GM12878 (cell line): ENCODE measurements around the gene ATP1A1. TPM values are rescaled to one million over a fixed set of nuclear protein-coding genes. Genes with fewer than 3 reads are reported as not detected.

Experiments
- ATAC-seq: fragments of 200-7000 bp; cut with Tn5 transposase; 3 replicates; pipeline ENCODE4 v1.9.1; 2020; ENCODE audit warnings: mild to moderate bottlenecking, moderate library complexity
- BruUV-seq: library from RNA; stranded (reverse); fragments of 400-500 nt; replicated peaks from 2 replicates; lab custom pipeline; 2021; lab: Mats Ljungman, UMichigan
- CTCF ChIA-PET: fragments of 300-600 bp; sonication (Branson Sonifier 250); formaldehyde crosslinking; extraction: SDS; loops from one replicate; lab custom pipeline; 2021; ENCODE audit warnings: inconsistent platforms; lab: Yijun Ruan, JAX
- POLR2A ChIA-PET: fragments of 350-600 bp; formaldehyde crosslinking; extraction: SDS; loops from one replicate; lab custom pipeline; 2021; ENCODE audit warnings: inconsistent platforms; lab: Charles Lee
- RAD21 ChIA-PET: fragments of 300-600 bp; sonication (Branson Sonifier 250); formaldehyde crosslinking; loops from one replicate; lab custom pipeline; 2023; ENCODE audit warnings: antibody characterized with exemption; ENCODE audit not compliant: unreplicated experiment; lab: Charles Lee
- SMC1A ChIA-PET: fragments of 300-600 bp; sonication (Branson Sonifier 250); formaldehyde crosslinking; loops from one replicate; lab custom pipeline; 2023; ENCODE audit not compliant: unreplicated experiment, uncharacterized antibody; lab: Charles Lee
- DNase-seq: peaks from one replicate; pipeline ENCODE4 v3.0.0-alpha.2; 2011; ENCODE audit warnings: low read depth, low spot score
- FAIRE-seq: peaks from 3 replicates; lab custom pipeline; 2011; peaks lifted over from hg19 to GRCh38; lab: Jason Lieb, UNC
- H2AFZ ChIP-seq: 2 replicates; pipeline ENCODE4 v1.6.0; 2011; ENCODE audit warnings: low read depth, low read length, control low read depth; ENCODE audit not compliant: control insufficient read depth
- H3K27ac ChIP-seq: 2 replicates; pipeline ENCODE4 v1.5.1; 2011; ENCODE audit warnings: control low read depth; ENCODE audit not compliant: control insufficient read depth, insufficient read depth
- H3K27me3 ChIP-seq, 2 experiments: replicated peaks in 1 of 2; 2 replicates each; pipeline versions ENCODE4 v1.6.0 to v1.6.1; 2011; ENCODE audit warnings: low read length in 1 of 2; ENCODE audit not compliant: control insufficient read depth in 2 of 2, insufficient read depth in 2 of 2
- H3K36me3 ChIP-seq, 2 experiments: 2 replicates each; pipeline ENCODE4 v1.5.1; 2011; ENCODE audit warnings: low read length in 1 of 2; ENCODE audit not compliant: control insufficient read depth in 2 of 2, insufficient read depth in 2 of 2
- H3K4me1 ChIP-seq: 2 replicates; pipeline ENCODE4 v1.6.1; 2011; ENCODE audit warnings: mild to moderate bottlenecking, low read length, moderate library complexity, mixed read lengths; ENCODE audit not compliant: control insufficient read depth, insufficient read depth
- H3K4me2 ChIP-seq: 2 replicates; pipeline ENCODE4 v1.6.0; 2011; ENCODE audit warnings: control low read depth; ENCODE audit not compliant: control insufficient read depth, insufficient read depth
- H3K4me3 ChIP-seq: fragments of 200-600 bp; sonication (generic); 2 replicates; pipeline ENCODE4 v1.5.1; 2016
- H3K79me2 ChIP-seq: 2 replicates; pipeline ENCODE4 v1.6.0; 2011; ENCODE audit warnings: low read length; ENCODE audit not compliant: control insufficient read depth, insufficient read depth
- H3K9ac ChIP-seq: 2 replicates; pipeline ENCODE4 v1.8.0; 2011; ENCODE audit warnings: low read length, control low read depth, mixed read lengths; ENCODE audit not compliant: control insufficient read depth, insufficient read depth
- H3K9me3 ChIP-seq: replicated peaks from 3 replicates; pipeline ENCODE4 v1.5.1; 2011; ENCODE audit warnings: mild to moderate bottlenecking, low read length; ENCODE audit not compliant: control insufficient read depth, insufficient read depth
- H4K20me1 ChIP-seq: 2 replicates; pipeline ENCODE4 v1.6.0; 2011; ENCODE audit not compliant: control insufficient read depth, insufficient read depth
- BHLHE40 ChIP-seq, 2 experiments: fragments of 450-650 bp in 1 of 2; IDR thresholded peaks; 2 replicates each; pipeline ENCODE4 v1.6.1; 2011 to 2017; ENCODE audit warnings: low read depth in 2 of 2, borderline replicate concordance in 1 of 2, improper control_type of control experiment in 1 of 2, low read length in 1 of 2, mild to moderate bottlenecking in 1 of 2
- HCFC1 ChIP-seq: fragments of 150-350 bp; IDR thresholded peaks from 2 replicates; pipeline ENCODE4 v1.6.1; 2014; ENCODE audit warnings: low read length
- IRF3 ChIP-seq: fragments of 450-650 bp; IDR thresholded peaks from 2 replicates; pipeline ENCODE4 v1.6.1; 2014; ENCODE audit warnings: mild to moderate bottlenecking
- MEF2A ChIP-seq: IDR thresholded peaks from 2 replicates; pipeline ENCODE4 v1.6.1; 2011; ENCODE audit warnings: low read depth, mild to moderate bottlenecking, low read length, moderate library complexity; ENCODE audit not compliant: insufficient read depth
- MLLT1 ChIP-seq: fragments of 450-650 bp; IDR thresholded peaks from 2 replicates; pipeline ENCODE4 v1.6.1; 2016; ENCODE audit warnings: mild to moderate bottlenecking
- MTA2 ChIP-seq: fragments of 450-650 bp; IDR thresholded peaks from 2 replicates; pipeline ENCODE4 v1.6.1; 2016; ENCODE audit warnings: low read depth, mild to moderate bottlenecking, moderate library complexity
- MYB ChIP-seq: fragments of 150-350 bp; IDR thresholded peaks from 2 replicates; pipeline ENCODE4 v1.6.1; 2014; ENCODE audit warnings: mild to moderate bottlenecking, low read depth, low read length, borderline replicate concordance
- MYC ChIP-seq: IDR thresholded peaks from 2 replicates; pipeline ENCODE4 v1.6.1; 2011; ENCODE audit warnings: mild to moderate bottlenecking, low read length, moderate library complexity, inconsistent platforms; ENCODE audit not compliant: insufficient read depth, insufficient replicate concordance, insufficient read length, severe bottlenecking
- NKRF ChIP-seq: fragments of 450-650 bp; conservative IDR thresholded peaks from 2 replicates; pipeline ENCODE4 v1.6.1; 2017; ENCODE audit warnings: mild to moderate bottlenecking, moderate library complexity
- POLR2A ChIP-seq: IDR thresholded peaks from 2 replicates; pipeline ENCODE4 v1.6.1; 2011; ENCODE audit warnings: low read depth, mild to moderate bottlenecking, low read length
- POLR2AphosphoS5 ChIP-seq: IDR thresholded peaks from 2 replicates; pipeline ENCODE4 v1.6.1; 2011; ENCODE audit warnings: mild to moderate bottlenecking, low read length, inconsistent platforms
- ZNF274 ChIP-seq: IDR thresholded peaks from one replicate; pipeline ENCODE4 v1.8.0; 2011; ENCODE audit not compliant: insufficient read length, insufficient read depth
- WGBS: methylation state at CpG from one replicate; pipeline ENCODE4 v1.1.6; 2016; ENCODE audit warnings: low lambda C conversion rate; ENCODE audit not compliant: insufficient replicate concordance, insufficient coverage; ENCODE audit errors: missing lambda C conversion rate; 5-methylcytosine and 5-hydroxymethylcytosine counted together
- in situ Hi-C: fragments of 300-500 bp; cut with MboI; formaldehyde crosslinking; loops from 9 replicates; pipeline ENCODE4 v1.14.3; 2018; ENCODE audit warnings: mixed read lengths
- intact Hi-C: fragments of 100-400 bp; cut with micrococcal nuclease; formaldehyde crosslinking; loops from one replicate; pipeline ENCODE4 v1.14.2; 2022; ENCODE audit not compliant: unreplicated experiment
- polyA plus RNA-seq, 11 experiments: library from polyadenylated mRNA; depleted of rRNA in 4 of 11; unstranded in 6 of 11; stranded (reverse) in 5 of 11; fragments of >200 nt; fragmentation: Nextera tagmentation in 4 of 11; fragmentation: Illumina TruSeq in 1 of 11; extraction: Ambion mirVana in 4 of 11; extraction: Trizol in 1 of 11; gene quantifications; 1 replicate in 1 of 11; 2 replicates in 10 of 11; pipeline versions ENCODE4 v1.2.1 to v1.2.3, GENCODE V29; 2011 to 2016; ENCODE audit warnings: inconsistent platforms in 2 of 11, missing spikeins in 2 of 11, low read depth in 1 of 11
- total RNA-seq, 4 experiments: library from RNA; depleted of rRNA in 3 of 4; stranded (reverse); fragments of >200 nt in 3 of 4; fragmentation: Illumina TruSeq in 1 of 4; extraction: Trizol in 1 of 4; gene quantifications; 2 replicates each; pipeline versions ENCODE4 v1.2.1 to v1.2.3, GENCODE V29; 2013 to 2021

Gene ATP1A1
- total and polyA plus RNA-seq, 10 of the 15 experiments (the other 5 are each of a cell fraction or from before 2014, with no cell fraction given) = 113 to 566 (median 313) TPM

GRCh38 chr1:116373431-116374352, 648 bp downstream of the ATP1A1 start (continued):
- TF ChIP-seq MYC = peak; percentile 17
- no peak for TF ChIP-seq HCFC1
- TF ChIP-seq ZNF274 = no peak

GRCh38 chr1:116374353-116375147, 1.5 kb downstream of the ATP1A1 start:
- H3K4me1 ChIP-seq = peaks cover 16% of the 10 kb centered on the region; the same call in 1 of the 2 replicates
- H3K9me3 ChIP-seq = no peaks in the 10 kb centered on the region
- CTCF ChIA-PET = interaction anchor here (0.8 to 3.9 kb wide), 11 partner anchors 9 to 276 kb away, joined by 3 to 18 read pairs (median 4); no protein-coding TSS in a partner anchor
- 0 out of 4 replicates have a peak, but pooled peaks cover 0 to 8% of the 10 kb centered on the region in 2 experiments for H3K27me3 ChIP-seq
- in situ Hi-C loops (no loop called here), intact Hi-C loops (loop anchor here (5.0 kb wide), 3 partner anchors 147 to 688 kb away; partner anchors contain the start of gene TTF2)
- peak overlapping the region; percentile 76 for H3K9ac ChIP-seq
- no peaks in the 10 kb centered on the region for H4K20me1 ChIP-seq
- SMC1A ChIA-PET = interaction anchor here (1.1 to 2.8 kb wide), 9 partner anchors 9 to 271 kb away, joined by 3 to 23 read pairs (median 7); no protein-coding TSS in a partner anchor
- no TSS peak for BruUV-seq
- RAD21 ChIA-PET = interaction anchor here (1.0 to 5.4 kb wide), 8 partner anchors 10 to 686 kb away, joined by 3 to 30 read pairs (median 6); partner anchors contain the start of gene TTF2
- peak overlapping the region; percentile 95 for H3K4me3 ChIP-seq
- peak overlapping the region; percentile 96 for H3K27ac ChIP-seq
- ATAC-seq (peak; percentile 3; the same call in 2 of the 3 replicates), DNase-seq (no peak), FAIRE-seq (no peak)
- H2AFZ ChIP-seq = no peak overlapping the region
- POLR2A ChIA-PET = interaction anchor here (1.0 to 2.7 kb wide), 9 partner anchors 7 to 686 kb away, joined by 3 to 13 read pairs (median 5); partner anchors contain the start of genes MAB21L3 and TTF2
- H3K79me2 ChIP-seq = peaks cover 64% of the 10 kb centered on the region
- 2% methylated on average over 26 of the region's 26 CpGs for WGBS
- H3K36me3 ChIP-seq = no peaks in the 10 kb centered on the region
- H3K4me2 ChIP-seq = peak overlapping the region; percentile 89
- TF ChIP-seq IRF3 (no peak), POLR2A (peak; percentile 12), BHLHE40 (IDR thresholded peaks at IDR 0.05; ENCODE audit: borderline replicate concordance in 1 of 2, low read depth in 2 of 2, low read length in 1 of 2) (no peak), MYB (no peak), MEF2A (no peak), POLR2AphosphoS5 (peak; percentile 27), NKRF (no peak), MLLT1 (no peak), MTA2 (no peak)
